DMS79 (cell line): Measurements from ENCODE around the gene CPT1A.

ENCODE experiments used
- DNase-seq: peaks from one replicate; lab custom pipeline; 2025; lab: John Stamatoyannopoulos, UW

Gene CPT1A

GRCh38 chr11:68831124-68831523, 10.6 kb downstream of the CPT1A start:
- no peak for DNase-seq

DNA sequence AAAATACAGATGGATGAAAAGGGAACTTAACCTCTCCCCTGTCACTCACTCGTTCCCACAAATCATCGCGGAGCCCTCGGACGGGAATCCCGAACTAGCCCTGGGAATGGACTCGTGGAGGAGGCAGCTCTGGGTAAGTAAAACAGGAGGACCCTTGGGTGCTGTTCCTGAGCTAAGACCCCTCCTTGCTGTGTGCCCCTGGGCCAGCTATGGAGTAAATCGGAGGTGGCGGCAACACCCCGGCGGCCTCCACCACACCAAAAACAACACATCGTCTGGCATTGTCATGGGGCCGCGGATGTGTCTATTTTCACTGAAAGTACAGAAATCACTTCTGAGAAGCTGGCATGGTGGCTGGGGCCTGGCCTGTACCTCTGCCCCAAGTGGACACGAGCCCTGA, 12.1 kb downstream of the CPT1A start:
- DNase-seq, result no peak

GRCh38 chr11:68828957-68829356, 12.8 kb downstream of the CPT1A start:
- no peak for DNase-seq

- DNase-seq, result no peak
These were observed 13.4 kb downstream of the CPT1A start for GRCh38 chr11:68828155-68828931.

GRCh38 chr11:68827733-68828132, 14.0 kb downstream of the CPT1A start:
- no peak for DNase-seq

DNA sequence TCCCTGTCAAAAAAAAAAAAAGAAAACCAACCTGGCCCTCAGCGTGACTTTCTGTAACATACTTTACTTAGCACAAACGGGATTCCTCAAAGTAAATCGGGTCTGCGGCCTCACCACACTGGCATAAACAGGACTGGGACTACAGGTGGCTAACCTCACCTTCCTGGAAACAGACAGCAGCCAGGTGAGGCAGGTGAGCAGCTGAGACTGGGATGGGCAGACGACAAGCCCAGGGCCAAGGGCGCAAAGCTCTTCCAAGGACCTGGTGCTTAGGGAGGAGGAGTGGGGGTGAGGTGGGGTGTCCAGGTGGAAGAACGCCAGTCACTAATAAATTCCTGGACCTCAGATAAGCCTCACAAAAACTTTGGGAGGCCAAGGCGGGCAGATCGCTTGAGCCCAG, 15.0 kb downstream of the CPT1A start:
- no peak for DNase-seq

DNA sequence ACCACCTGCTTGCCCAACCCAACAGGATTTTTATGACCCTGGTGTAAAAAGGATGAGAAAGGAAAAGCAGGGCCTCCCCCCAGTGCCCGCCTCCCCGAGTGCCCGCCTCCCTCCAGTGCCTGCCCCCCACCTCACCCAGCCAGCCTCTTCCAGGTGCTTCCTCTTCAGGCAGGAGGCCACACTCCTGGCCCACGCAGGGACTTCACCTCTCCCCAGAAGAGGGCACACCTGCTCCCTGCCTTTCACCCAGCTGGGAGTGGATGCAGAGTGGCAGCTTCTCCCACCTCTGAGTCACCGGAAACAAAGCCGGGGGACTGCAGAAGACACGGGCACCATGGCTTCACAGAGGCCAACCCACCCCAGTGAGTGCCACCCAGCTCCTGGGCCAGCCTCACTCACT, 16.1 kb downstream of the CPT1A start:
- DNase-seq, result no peak

- DNase-seq, result no peak
These were observed 19.2 kb downstream of the CPT1A start for GRCh38 chr11:68822546-68822945.

DNA sequence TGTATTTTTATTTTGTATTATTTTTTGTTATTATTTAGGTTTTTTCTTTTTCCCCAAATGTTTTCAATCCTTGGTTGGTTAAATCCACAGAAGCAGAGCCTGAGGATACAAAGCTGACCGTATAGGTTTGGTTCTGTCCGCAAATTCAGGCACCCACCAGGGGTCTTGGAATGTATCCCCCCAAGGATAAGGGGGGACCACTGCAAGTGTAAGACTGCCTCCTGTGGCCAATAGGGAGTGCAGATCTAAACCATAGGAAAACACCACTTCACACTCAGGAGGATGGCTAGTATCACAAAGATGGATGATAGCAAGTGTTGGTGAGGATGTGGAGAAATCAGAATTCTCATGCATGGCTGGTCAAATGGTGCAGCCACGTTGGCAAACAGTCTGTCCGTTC, 20.0 kb downstream of the CPT1A start:
- no peak for DNase-seq

DNA sequence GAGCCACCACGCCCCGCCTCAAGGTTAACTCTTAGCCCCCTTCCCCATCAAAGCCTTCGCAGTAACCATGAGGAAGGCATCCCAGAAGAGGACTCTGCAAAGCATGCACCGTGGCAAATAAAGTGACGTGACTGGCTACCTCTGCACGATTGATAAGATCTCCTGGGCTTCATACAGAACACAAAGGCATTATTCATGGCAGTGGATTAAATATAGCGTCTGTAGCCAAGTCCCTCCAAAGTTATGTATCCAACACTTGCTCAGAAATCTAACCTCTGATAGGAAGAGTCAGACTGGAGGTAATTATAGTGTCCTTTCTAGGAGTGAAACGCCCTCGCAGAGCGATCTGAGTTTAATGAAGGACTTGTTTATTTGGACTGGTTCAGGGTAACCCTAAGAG, 22.4 kb downstream of the CPT1A start:
- DNase-seq, result no peak

DNA sequence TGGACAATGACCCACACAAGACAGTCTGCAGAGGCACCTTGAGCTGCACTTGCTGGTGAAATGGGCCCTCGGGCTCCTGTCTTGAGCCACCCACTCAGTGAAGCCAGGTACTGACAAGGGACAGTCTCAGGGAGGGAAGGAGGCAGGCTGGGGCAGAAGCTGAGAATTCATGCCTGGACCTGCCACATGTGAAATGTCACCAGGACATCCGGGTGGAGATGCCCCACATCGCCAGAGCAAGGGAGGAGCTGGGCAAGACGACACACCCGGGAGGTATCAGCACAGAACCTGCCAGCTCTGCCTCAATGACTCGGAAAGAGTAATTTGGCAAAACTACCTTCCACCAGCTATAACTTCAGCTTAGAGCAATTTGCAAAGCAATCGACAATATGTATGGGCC, 23.5 kb downstream of the CPT1A start:
- no peak for DNase-seq

- DNase-seq, result no peak
These were observed 24.2 kb downstream of the CPT1A start for GRCh38 chr11:68817554-68817953.

GRCh38 chr11:68816917-68817419, 24.7 kb downstream of the CPT1A start:
- DNase-seq, result no peak

DNA sequence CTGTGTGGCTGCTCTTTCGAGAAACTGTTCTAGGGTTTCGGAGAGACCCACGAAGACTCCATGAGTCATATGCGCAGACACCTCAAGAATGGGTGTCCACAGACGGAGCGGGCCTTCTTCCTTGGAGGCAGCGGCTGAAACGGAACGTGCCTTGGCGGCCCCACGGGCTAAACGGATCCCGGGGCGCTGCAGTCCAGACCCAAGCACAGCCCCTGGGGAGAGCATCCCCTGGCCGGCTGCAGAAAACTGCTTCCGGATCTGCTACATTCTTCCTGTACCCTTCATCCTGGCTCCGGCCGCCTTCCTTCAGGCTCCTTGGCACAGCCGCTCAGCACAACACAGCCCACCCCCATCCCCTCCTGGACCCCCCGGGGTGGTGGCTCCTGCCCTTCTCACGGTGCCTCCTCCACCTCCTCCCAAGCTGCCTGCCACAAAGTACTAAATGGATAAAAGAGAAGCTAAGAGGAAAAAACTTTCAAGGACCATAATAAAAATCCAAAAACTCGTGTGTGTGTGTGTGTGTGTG, 25.4 kb downstream of the CPT1A start:
- DNase-seq, result no peak

DNA sequence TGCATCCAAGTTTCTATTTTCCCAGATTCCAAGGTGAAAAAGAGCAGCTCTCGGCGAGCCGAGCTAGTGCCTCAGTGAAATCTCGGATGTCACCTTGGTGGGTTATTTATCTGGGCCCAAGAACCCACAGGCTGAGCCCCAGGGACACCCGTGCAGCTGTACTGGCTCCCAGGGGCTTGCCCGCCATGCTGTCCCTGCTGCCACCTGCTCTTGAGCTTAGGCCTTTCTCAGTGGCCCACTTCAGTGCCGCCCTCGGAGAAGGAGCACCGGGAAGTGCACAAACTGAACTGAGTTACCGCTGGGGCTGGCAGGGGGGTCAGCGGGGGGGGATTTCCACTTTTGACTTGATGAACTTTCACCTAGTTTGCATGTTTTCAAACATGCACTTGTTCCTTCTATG, 27.9 kb downstream of the CPT1A start:
- no peak for DNase-seq

DNA sequence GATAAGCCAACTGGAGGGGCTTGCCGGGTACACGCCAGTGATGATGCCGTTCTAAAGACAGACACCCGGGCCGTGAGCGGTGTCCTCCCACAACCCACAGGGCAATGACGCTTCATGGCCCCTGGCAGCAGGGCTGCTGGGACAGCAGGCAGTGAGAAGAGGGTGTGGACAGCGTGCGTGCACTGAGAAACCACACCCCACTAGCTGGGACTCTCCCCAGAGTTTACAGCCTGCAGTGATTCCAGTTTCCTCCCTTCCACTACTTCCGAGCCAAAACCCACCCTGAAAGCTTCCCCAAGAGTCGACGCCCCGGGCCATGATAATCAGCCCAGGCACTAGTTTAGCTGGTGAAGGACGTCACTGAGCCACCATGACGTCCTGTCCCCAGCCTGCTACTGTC, 29.2 kb downstream of the CPT1A start:
- no peak for DNase-seq

GRCh38 chr11:68810164-68810563, 31.6 kb downstream of the CPT1A start:
- DNase-seq, result no peak

- DNase-seq, result no peak
These were observed 32.2 kb downstream of the CPT1A start for GRCh38 chr11:68809506-68809905.

DNA sequence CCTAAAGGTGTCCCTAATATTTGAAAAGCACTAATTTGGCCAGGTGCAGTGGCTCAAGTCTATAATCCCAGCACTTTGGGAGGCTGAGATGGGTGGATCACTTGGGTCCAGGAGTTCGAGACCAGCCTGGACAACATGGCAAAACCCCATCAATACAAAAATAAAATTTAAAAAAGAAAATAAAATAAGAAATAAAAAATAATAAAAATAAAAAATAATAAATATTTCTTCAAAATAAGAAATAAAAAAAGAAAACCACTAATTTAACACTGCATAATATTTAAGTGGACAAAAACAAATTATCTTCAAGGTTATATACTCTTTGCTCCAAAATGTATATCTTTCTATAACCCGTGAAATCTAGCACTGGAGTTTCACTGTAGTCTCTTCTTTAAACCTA, 32.9 kb downstream of the CPT1A start:
- no peak for DNase-seq

- DNase-seq, result no peak
These were observed 34.5 kb downstream of the CPT1A start for GRCh38 chr11:68806931-68807844.

GRCh38 chr11:68804786-68805185, 36.9 kb downstream of the CPT1A start:
- no peak for DNase-seq

DNA sequence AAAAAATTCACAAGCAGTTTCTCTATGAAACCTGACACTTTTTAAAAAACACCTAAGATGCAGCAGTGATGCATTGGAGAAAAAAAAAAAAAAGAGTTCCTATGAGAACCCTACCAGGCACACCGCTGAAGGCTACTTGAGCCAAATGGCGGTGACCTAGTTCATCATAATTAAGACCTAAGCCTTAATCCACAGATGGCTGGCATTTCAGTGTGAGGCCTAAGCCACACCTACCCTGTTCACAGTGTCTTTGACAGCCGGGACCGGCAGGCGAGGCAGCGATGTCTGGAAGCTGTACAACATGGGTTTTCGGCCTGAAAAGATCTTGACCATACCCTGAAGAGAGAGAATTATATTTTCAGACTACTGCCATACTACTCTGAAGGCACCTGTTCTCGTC, 38.0 kb downstream of the CPT1A start:
- no peak for DNase-seq
